Hematopoietic multipotent progenitor cell treated with erythropoietin and hydrocortisone succinate and interleukin-3 and kit ligand, for 17 days (in vitro differentiated cells): ENCODE measurements around the gene CHST2.
"Not testable (repeated sequence)": the region's sequence is repeated elsewhere in the genome, so short reads cannot be mapped to it uniquely, and the experiment has no call there.

Source experiments
- DNase-seq: peaks from one replicate; pipeline ENCODE4 v3.0.0-alpha.2; 2015; ENCODE audit warnings: low spot score

Gene CHST2, protein sequence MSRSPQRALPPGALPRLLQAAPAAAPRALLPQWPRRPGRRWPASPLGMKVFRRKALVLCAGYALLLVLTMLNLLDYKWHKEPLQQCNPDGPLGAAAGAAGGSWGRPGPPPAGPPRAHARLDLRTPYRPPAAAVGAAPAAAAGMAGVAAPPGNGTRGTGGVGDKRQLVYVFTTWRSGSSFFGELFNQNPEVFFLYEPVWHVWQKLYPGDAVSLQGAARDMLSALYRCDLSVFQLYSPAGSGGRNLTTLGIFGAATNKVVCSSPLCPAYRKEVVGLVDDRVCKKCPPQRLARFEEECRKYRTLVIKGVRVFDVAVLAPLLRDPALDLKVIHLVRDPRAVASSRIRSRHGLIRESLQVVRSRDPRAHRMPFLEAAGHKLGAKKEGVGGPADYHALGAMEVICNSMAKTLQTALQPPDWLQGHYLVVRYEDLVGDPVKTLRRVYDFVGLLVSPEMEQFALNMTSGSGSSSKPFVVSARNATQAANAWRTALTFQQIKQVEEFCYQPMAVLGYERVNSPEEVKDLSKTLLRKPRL

DNA sequence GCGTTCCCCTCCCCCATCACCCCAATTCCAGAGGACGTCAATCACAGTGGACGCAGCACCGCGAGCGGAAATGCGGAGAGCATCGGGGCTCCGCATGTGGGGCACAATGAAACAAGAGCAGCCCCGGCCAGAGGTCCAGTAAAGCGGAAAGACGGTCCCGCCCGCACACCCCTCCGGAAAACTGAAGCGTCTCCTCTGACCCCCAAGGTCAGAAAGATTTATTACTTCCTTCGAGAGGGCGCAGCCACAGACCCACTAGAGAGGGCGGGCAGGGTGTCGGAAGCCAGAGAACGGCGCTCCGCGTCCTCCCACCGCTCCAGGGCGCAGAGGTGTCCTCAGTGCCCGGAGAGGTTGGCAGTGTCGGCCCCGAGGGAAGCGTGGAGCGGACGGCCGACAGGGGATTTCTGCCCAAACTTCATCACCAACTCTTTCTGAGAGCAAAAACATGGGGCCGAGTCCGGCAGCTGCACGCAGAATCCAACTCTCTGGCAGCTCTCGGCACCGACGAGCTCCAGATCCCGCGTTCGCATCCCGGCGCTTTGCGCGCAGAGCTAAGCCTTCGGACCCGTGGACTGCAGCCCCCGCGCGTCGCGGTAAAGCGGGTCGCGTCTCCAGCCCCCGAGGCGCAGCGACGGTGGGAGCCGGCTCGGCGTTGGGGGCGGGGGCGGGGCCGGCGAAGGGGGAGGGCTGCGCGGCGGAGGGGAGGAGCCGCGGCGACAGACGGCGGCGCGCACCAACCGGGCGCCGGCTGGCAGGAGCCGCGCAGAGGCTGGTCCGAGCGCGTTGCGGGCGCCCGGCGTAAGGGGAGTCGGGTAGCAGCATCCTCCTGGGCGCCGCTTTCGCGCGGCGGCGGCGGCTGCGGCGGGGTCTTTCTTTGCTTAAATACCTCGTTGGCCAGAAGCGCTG is at the start of gene CHST2:
TSS of gene CHST2 (plus strand) at position 763 of the 906 bp plus-strand sequence. CDS start 1,046 bp downstream, outside the sequence.
- peak; percentile 81 for DNase-seq

DNA sequence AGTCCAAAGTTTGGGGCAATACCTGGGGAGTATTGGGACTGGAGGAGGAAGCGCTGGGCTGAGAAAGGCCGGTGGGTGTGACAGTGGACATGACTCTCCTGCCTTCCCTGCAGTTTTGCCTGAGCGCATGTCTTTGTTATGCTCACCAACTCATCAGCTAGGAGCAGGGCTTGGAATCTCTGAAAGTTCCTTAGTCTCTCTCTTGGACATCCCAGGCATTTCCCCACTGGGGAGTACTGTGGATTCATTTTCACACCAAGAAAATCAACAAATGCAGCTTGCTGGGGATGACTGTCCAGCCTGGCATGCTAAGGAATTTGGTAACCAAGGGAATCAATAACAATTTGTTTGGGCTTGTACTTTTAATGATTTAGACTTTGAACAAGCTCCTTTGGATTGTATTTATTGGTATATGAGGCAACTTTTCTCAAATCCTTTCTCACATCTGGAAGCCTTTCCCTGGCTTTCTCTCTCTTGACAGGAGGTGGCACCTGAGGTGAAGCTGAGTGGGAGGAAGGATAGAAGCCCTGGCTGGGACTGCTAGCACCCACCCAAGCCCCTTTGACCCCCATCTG is 48.5 kb upstream of the CHST2 start:
- DNase-seq = no peak

DNA sequence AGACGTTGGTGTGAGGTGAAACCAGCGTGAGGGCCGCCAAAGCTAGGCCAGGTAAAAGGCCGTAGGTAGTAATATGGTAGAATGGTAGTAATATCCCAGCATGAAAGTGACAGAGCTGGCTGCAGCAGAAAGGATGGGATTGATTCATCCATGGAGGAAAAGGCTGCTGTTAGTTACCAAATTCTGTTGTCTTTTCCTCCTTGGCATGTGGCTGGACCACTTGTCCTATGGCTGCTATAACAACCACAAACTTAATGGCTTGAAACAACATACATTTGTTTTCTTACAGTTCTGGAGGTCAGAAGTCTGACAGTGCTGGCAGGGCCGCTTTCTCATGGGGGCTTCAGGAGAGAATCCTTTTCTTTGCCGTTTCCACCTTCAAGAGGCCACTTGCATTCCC is 47.8 kb upstream of the CHST2 start:
- DNase-seq = no peak

DNA sequence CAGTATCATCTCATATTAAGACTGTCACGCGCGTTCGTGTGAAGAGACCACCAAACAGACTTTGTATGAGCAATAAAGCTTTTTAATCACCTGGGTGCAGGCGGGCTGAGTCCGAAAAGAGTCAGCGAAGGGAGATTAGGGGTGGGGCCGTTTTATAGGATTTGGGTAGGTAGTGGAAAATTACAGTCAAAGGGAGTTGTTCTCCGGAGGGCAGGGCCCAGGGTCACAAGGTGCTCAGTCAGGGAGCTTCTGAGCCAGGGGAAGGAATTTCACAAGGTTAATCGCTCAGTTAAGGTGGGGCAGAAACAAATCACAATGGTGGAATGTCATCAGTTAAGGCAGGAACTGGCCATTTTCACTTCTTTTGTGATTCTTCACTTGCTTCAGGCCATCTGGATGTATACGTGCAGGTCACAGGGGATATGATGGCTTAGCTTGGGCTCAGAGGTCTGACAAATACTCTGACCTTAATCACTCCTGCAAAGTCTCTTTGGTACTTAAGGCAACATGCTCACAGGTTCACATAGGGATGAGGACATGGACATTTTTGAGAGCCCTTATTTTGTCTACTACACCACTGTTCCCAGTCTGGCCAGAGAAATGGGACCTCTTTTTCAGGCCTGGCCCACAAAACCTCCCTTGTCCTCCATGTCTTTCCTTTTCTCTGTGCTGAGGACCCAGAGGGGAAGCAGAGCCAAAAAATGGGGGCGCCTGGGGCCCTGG is 47.1 kb upstream of the CHST2 start:
- DNase-seq = not testable (repeated sequence)

DNA sequence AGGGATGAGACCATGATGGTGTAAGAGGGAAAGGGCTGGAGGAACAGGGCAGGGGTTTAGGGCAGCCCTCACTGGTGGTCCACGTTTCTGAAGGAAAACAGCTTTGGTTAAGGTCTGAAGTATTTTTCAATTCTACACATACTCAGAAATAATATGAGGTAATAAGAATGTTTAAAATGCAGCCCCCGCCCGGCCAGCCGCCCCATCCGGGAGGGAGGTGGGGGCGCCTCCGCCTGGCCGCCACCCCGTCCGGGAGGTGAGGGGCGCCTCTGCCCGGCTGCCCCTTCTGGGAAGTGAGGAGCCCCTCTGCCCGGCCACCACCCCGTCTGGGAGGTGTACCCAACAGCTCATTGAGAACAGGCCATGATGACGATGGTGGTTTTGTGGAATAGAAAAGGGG is 46.0 kb upstream of the CHST2 start:
- DNase-seq = not testable (repeated sequence)

DNA sequence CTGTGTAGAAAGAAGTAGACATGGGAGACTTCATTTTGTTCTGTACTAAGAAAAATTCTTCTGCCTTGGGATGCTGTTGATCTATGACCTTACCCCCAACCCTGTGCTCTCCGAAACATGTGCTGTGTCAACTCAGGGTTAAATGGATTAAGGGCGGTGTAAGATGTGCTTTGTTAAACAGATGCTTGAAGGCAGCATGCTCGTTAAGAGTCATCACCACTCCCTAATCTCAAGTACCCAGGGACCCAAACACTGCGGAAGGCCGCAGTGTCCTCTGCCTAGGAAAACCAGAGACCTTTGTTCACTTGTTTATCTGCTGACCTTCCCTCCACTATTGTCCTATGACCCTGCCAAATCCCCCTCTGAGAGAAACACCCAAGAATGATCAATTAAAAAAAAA is 45.6 kb upstream of the CHST2 start:
- DNase-seq = not testable (repeated sequence)

DNA sequence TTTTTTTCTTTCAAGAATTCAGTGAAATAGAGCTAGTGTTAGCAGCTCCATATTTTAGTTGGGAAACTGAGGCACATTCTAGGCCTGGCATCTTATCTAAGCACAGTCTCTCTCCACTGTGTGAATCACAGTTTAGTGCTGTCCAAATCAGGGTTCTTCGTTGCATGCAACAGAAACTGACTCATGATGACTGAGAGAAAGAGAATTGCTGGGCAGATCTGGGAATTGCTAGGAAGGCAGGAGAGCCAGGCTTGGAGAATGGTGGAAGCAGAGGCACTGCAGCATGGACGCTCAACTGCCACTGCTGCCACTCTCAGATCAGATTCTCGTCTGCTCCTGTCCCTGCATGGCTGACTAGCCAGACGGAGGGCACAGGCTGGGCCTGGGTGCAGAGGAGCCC is 40.7 kb upstream of the CHST2 start:
- no peak for DNase-seq

DNA sequence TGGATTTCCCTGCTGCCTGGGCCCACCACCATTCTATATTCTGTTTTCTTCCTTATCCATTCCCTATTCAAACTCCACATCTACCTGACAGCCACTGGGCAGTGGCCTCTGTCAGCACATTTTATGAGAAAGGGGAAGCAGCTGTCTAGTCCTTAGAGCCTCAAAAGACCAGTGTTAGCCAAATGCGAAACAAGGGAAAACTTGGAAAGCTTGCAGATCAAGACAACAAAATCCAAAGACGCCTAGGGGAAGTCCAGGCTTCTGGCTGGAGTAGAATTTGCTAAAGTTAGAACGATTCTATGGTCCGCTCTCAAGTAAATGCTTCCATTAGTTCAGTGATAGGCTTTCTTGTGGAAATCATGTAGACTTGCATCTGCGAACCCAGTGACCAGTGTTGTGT is 39.4 kb upstream of the CHST2 start:
- no peak for DNase-seq

DNA sequence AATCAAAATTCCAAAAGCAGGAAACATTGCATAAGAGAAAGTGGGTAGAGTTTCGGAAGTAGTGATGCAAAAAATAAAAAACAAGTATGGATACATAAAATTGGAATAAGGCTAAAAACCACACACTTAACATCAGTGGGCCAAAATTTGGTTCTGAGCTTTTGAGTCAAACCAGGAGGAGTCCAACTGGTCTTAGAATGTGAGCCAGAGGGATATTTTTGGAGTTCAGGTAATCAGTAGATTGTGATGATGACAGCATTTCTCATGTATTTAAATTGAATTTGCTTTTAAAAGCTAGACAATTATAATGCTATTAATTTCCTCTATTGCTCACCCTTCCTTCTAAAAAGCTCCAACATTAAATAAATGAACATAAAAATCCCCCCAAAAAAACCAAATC is 38.2 kb upstream of the CHST2 start:
- DNase-seq = no peak

DNA sequence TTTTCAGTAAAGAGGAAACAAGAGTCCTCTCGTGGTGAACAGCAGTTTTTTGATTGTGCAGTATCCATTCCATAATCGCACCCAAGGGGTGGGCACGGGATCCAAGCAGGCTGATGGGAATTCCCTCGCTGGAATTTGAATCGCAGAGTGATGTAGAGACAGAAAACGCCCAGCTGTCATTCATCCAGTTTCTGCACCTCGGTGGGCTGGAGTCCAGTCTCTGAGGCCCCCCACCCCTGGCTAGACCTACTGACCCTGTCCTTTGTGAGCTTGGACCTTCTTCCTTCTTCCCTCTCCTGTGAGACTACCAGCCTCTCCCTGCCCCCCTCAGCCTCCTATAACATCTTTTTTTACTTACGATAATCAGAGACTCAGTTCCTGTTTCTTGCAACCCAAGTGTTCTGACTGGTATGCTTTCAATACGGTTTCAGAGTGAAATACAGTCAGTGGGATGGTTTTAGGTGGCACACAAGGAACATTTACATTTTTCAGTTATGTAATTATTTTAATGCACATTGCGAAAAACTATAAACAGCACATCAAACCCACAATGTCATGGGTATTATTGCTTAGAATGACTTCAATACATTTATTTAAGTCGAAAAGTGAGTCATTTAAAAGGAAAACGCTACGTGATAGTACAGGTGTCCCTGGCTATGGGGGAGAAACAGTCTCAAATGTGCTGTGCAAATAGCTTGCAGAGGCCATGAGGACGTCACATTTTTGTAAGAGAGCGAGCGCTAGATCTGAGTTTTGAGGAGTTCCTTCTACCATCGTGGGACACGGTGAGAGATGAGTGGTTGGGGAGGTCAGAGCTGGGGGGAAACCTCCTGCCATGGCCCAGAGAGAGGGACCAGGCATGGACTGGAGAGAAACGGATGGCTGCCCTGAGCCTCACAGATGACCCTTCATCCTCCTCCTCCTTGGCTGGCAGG is 37.5 kb upstream of the CHST2 start:
- DNase-seq = no peak

DNA sequence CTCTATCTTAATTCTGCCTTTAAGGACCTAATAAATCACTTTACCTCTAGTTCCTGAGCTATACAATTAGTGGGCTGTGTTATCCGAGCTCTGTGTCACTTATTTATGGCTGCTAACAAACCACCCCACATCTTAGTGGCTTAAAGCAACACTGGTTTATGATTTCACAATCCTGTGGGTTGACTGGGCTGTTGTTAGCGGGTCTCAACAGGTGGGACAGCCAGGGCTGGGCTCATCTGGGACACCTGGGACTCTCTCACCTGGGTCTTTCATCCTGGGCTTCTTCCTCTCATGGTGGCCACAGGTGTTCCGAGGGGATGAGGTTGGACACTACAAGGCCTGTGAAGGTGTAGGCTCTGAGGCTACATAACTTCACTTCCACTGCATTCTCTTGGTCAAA is 35.8 kb upstream of the CHST2 start:
- peak; percentile 34 for DNase-seq

DNA sequence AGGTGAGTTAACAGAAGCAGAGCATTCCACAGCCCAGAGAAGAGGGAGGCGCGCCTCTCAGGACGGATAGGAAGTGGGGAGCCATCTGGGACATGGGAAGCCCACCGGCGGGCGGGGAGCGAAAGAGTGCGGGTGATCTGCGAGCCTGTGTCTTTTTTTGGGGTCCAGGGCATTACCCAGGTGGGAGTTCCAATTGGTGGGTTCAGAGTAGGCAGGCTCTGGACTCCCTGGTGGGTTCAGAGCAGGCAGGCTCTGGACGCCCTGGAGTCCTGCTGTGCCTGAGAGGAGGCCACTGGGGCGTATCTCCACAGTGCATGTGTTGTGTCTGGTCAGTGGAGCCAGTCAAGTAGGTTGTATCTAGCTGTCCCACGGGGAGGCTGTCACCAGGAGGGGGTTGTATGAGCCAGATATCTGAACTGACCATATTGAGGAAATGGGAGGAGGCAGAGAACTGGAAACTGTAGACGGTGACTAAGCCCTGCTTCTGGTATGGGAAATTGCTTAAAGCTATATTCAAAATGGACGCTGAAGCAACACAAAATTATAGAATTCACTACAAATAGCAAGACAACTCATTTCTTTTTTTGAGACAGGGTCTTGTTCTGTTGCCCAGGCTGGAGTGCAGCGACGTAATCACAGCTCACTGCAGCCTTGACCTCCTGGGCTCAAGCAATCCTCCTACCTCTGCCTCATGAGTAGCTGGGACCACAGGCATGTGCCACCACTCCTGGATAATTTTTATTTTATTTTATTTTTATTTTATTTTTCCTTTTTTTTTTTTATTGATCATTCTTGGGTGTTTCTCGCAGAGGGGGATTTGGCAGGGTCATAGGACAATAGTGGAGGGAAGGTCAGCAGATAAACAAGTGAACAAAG is 34.5 kb upstream of the CHST2 start:
- DNase-seq = peak; percentile 95

DNA sequence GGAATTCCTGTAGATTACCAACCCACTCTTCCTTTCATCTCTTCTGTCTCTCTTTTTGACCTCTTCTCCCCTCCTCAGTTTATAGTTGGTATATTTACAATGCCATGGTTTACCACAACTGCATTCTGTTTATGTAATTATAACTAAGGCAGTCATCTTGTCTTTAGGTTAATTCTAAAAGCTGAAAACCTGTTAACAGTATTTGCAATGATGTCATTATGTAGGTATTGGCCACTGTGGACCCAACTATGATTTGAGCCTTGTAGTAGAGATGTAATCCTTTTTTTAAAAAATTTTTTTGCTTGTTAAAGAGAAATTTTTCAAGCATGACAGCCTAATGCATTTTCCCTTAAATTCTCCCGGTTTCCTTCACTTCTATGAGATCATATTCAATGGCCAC is 30.7 kb upstream of the CHST2 start:
- no peak for DNase-seq

DNA sequence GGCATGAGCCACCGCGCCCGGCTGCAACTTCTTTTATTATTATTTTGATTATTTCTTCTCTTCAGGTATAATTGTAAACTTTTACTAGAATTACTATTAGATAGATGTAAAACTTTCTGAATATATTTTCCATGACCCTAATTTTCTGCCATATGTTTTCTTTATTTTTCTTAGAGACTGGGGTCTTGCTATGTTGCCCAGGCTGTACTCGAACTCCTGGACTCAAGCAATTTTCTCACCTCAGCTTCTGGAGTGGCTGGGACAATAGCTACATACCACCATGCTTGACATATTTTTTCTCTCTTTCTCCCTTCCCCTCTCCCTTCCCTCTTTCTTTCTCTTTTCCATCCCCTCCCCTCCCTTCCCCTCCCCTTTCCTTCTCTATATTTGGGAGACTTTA is 29.6 kb upstream of the CHST2 start:
- no peak for DNase-seq

DNA sequence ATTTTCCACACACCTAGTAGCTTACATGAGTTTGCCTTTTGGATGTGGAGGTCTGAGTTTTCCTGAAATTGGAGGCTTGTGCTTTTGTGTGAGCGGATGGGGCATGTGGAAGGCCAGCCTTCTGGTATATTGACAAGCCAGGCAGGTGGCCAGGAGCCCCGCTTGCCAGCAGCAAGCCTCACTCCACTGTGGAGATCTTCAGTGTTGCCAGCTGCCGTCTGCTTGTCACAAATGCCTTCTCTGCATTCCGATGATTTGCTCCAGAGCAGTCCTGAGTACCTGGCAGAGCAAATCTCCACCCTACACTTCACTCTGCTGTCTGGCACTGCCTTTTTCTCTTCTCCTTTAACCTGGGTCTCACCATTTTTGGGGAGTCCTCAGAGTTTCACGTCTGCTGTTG is 29.1 kb upstream of the CHST2 start:
- DNase-seq = no peak

DNA sequence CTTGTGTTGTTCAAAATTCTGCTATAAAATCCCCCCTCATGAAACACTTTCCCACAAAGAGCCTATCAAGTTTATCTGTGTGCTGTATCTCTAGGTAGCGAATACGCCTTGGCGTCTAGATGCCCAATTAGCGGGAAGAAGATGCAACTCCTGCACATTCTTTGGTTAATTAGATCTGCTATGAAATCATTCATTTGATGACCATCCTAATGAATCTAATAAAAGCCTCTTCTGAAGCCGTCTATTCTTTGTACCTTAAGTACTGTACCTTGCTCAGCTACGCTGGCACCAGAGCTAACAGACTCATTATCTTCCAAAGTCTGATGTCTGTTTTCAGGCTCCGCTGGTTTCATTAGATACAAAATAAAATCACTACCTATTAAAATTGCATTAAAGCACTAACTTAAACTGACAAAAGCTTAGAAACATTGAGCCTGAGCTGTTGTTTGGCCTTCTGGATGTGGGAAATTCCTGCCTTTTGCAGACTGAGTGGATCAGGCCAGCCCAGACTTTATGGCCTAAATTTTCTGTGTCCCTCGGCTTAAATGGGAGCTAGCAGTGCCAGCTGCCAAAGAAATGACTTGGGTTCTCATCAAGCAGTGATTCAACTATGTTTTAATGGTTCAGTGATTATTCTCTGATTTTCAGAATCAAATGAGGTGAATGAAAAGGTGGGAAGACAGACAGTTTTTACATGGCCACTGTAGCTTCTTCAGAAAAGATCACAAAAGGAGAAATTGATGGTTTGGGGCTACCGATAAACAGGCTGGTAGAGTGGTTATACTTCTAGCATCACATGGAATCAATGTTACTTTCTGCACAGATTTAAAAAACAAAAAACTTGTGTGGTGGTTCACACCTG is 28.4 kb upstream of the CHST2 start:
- peak; percentile 27 for DNase-seq

DNA sequence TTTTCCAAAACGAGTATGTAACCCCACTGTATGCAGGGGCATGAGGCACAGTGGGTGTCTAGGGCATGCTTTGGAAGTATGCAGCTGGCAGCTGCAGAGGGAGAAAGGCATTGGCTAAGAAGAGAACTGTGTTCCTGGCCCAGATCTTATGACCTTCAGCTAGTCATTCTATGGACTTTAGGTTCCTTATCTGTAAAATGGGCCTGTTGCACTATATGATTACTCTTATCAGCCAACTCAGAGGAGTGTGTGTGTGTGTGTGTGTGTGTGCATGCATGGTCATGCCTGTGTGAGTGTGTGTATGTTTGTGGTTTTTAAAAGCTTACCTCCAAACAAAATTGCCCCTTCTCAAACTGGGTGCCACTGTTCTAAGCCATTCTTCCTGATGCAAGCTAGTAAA is 27.4 kb upstream of the CHST2 start:
- peak; percentile 81 for DNase-seq

DNA sequence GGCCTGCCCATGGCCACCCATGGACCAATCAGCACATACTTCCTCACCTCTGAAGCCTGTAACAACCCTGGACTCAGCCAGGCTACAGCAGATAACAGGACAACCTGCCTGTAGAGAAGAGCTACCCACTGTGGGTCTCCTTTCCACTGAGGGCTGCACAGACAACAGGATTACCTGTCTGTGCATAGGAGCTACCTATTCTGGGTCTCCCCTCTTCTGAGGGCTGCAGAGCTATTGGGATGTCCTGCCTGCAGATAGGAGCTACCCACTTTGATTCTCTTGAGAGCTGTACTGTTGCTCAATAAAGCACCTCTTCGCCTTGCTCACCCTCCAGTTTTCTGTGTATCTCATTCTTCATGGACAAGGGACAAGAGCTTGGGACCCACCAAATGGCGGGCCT is 23.8 kb upstream of the CHST2 start:
- no peak for DNase-seq
